TTC549 (cell line): ENCODE results near the gene ZNF460.
A peak's percentile ranks its signal among the peaks of the same experiment; 100 is the strongest.

Source experiments
- FAIRE-seq: peaks from 2 replicates; lab custom pipeline; 2012; peaks lifted over from hg19 to GRCh38; lab: Jason Lieb, UNC

Gene ZNF460

GRCh38 chr19:57280962-57281400 lies 696 bp downstream of the ZNF460 start:
- no peak for FAIRE-seq

DNA sequence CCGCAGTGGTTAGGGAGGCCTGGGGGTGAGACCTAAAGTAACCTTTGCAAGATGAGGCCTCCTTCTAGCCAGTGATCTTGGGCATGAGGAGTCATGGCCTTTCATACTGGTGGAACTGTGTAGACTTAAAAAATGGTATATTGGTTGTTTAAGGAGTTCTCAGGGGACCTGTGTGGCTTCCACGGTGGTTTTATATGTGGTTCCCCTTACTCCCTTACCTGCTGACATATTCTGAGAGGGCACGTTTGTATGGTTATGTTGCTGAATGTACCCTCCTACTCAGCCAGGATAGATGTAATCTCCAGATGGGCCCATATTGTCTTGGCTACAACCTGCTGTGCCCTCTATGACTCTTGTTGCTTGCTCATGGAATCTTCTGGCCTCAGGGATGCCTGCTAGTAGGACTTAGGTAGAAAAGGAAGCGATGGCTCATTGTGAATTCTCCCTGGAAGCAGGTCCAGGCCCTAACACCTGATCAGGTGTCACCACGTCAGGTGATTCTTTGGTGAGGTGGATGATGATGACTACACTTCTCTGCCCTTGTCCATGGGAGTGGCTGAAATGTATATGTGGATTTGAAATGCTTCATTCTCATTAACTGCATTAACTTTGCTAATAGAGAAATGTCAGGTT lies 1.8 kb downstream of the ZNF460 start:
- FAIRE-seq: no peak

DNA sequence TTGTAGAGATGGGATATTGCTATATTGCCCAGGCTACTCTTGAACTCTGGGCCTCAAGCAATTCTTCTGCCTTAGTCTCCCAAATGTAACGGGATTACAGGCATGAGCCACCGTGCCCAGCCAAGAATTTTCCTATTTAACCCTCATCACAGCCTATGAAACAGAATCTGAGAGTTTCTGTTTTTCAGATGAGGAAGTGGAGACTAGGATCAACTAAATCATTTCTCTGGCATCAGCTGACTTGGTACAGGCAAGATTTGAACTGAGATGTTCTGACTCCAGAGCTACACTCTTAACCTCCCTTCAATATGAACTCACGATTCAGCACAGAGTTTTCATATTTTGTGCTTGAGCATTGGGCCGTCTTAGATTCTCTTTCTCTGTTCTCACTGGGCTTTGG lies 8.1 kb downstream of the ZNF460 start:
- FAIRE-seq: no peak

GRCh38 chr19:57290970-57291369 lies 10.7 kb downstream of the ZNF460 start:
- no peak for FAIRE-seq

DNA sequence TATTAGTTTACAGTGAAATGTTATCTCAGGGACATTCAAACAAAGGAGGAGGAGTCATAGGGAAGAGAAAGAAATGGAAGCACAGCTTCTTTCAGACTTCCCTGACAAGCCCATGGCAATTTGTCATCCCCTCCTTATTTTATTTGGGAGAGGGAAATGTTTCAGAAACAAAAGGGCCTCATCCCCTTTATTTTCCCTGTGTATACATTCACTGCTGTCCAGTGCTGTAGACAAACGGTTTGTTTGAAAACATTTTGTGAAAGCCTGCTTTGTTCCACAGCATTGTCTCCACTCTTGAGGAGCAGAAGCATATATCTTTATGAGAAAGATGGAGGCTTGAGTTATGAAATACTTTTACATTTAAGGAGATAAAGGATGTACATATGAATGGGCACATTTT lies 12.3 kb downstream of the ZNF460 start:
- no peak for FAIRE-seq

DNA sequence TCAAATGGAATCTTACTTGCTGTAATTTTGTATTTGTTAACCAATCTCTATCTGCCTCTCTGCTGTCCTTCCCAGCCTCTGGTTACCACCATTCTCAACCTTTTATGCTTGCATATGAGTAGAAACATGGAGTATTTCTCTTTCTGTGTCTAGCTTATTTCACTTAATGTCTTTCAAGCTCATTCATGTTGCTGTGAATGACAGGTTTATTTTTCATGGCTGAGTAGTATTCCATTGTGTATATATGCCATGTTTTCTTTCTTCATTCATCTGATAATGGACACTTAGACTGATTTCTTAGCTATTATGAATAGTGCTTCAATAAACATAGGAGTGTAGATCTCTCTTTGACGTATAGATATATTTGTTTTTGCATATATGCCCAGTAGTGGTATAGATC lies 13.4 kb downstream of the ZNF460 start:
- no peak for FAIRE-seq

GRCh38 chr19:57302020-57302465 lies 21.8 kb downstream of the ZNF460 start:
- no peak for FAIRE-seq

- FAIRE-seq: no peak
These were observed 22.6 kb downstream of the ZNF460 start for GRCh38 chr19:57302727-57303401.

DNA sequence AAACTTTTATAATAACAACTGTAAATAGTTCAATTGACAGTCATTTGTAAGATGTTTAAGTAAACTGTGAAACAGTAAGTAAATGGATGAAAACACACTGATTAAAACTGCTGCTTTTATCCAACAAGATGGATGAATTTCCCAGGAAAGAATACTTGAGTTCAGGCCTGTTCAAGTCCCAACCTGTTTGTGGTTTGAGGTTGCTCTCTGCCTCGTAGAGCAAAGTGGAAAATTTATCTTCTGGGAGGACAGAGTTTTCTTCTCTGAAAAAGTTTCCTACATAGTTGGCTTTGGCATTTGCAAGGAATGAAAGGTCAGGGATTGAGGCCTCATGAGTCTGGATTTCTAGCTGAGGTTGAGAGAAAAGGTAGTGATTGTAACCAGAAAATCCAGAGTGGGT lies 24.8 kb downstream of the ZNF460 start:
- FAIRE-seq: no peak

GRCh38 chr19:57308514-57308913 lies 28.2 kb downstream of the ZNF460 start:
- no peak for FAIRE-seq

- FAIRE-seq: no peak
These were observed 30.5 kb downstream of the ZNF460 start for GRCh38 chr19:57310792-57311191.

DNA sequence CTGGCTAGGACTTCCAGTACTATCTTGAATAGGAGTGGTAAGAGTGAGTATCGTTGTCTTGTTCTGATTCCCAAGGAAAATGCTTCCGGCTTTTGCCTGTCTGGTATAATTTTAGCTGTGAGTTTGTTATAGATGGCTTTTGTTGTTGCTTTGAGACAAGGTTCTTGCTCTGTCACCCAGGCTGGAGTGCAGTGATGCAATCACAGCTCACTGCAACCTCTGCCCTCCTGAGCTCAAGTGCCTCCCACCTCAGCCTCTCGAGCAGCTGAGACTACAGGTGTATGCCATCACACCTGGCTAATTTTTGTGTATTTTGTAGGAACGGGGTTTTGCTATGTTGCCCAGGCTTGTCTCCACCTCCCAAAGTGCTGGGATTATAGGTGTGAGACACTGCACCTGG lies 33.9 kb downstream of the ZNF460 start:
- FAIRE-seq: no peak

- no peak for FAIRE-seq
These were observed 37.2 kb downstream of the ZNF460 start for GRCh38 chr19:57317503-57317902.

DNA sequence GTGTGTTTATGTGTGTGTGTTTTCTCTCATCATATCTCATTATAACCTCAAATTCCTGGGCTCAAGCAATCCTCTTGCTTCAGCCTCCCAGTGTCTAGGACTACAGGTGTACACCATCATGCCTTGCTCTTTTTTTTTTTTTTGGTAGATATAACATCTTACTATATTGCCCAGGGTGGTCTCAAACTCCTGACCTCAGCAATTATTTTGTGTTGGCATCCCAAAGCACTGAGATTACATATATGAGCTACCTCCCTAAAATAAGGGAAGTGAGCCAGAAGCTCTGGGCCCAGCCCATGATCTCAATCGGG lies 39.5 kb downstream of the ZNF460 start:
- FAIRE-seq: no peak

DNA sequence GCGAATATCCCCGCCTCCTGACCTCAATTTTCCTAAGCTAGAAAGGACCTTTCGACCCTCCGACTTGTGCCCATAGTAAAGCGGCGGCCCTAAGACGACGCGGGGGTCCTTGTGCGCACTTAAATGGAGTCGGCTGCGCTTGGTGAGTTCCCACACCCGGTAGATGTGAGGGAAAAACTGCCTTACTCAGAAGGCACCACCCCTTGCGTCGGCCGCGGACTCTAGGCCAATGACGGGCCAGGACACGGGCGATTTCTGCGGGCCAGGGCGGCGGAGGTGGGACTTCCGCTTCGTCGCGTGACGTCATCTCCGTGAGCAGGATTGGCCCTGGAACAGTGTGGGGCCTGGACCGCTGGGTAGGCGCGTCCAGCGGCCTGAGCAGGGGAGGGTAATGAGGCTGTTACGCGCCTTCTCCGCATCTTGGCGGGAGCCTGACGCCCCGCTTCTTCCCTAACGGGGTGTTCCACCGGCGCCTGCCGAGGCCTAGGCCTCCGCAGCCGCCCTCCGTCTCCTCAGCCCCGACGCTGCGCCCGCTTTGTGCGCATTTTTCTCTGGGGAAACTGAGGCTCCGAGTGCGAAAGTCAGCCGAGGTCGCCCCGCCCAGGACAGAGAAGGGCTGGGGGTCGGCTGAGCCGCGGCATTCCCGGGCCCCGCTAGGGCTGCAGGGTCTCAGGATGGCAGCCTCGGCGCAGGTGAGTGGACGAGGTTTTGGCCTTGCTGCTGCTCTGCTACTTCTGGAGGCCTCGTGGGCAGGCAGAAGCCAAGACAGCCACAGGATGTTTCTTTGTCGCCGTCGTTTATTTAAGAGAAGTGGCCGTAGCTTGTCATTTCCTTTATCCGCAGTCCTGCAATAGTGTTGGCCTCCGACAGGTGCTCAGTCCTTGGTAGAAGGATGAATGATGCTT lies 40.1 kb downstream of the ZNF460 start, which contains the start of gene ZNF543:
TSS of gene ZNF543 (plus strand) at position 293 of the 905 bp plus-strand sequence. CDS start at position 675, 382 bp downstream.
- FAIRE-seq: peak; percentile 91

- no peak for FAIRE-seq
These were observed 40.8 kb downstream of the ZNF460 start for GRCh38 chr19:57321116-57321515.

DNA sequence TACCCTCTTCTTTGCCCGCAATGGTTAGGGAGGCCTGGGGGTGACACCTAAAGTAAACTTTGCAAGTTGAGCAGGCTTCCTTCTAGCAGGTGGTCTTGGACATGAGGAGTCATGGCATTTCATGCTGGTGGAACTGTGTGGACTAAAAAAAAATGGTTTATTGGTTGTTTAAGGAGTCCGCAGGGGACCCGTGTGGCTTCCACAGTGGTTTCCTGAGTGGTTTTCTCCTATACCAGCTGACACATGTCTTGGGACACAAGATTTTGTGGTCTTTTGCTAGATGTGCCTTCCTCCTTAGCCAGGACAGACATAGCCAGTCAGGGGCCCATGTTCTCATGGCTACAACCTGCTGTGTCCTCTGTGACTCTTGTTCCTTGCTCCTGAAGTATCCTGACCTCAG lies 41.5 kb downstream of the ZNF460 start:
- FAIRE-seq: no peak

DNA sequence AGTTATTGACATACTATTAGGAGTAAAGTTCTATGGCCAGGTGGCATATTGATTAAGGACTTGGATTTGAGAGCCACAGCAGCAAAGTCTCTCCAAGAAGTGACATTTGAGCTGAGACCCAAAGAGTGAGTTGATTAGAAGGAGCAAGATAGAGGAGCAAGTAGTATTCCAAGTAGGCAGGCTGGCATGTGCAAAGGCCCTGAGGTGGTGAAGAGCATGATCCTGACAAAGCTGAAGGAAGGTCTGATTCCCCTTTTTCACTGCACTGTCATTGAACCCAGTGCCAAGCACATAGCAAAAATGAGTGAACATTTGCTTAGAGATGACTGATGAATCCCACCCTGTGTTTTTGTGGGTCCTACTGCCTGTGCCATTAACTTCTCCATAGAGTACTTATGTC lies 44.7 kb downstream of the ZNF460 start:
- FAIRE-seq: no peak

DNA sequence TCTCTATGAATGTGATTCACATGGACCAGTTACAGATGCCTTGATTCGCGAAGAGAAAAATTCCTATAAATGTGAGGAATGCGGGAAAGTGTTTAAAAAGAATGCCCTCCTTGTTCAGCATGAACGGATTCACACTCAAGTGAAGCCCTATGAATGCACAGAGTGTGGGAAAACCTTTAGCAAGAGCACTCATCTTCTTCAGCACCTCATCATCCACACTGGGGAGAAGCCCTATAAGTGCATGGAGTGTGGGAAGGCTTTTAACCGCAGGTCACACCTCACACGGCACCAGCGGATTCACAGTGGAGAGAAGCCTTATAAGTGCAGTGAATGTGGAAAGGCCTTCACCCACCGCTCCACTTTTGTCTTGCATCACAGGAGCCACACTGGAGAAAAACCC lies 47.7 kb downstream of the ZNF460 start:
- FAIRE-seq: no peak

DNA sequence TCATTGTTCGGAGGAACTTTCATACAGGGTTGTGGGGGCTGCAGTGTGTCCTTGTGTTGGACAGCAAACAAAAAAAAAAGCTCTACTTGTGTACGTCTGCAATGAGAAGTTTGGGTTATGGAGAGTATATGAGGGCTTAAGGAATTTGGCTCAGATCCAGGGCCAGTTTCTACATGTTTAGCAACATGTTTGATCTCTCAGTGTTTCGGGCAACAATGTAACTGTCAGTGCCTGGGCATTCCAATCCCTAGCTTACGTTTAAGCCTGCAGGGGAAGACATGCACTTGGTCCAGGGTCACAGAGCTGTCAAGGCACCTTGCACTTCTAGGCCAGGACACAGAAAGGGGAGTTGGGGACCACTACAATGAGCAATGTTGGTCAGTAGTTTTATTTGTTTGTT lies 53.9 kb downstream of the ZNF460 start:
- no peak for FAIRE-seq

DNA sequence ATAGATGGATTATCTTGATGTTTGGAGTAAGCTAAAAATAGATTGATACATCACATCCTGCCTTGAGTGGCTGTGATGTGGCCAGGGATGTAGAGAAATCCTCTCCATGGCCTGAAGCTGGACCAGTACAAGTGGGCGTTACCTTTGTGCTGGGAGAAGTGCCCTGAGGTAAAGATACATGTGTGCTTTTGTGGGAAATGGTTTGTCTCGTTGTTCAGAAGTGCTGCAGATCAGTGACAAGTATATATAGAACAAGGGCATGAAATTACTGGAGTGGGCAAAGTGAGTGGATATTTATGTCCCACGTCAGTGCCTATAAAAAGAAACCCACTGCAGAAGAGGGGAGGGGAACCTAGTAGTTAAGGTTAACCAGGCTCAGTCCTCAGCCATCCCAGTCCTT lies 58.6 kb downstream of the ZNF460 start:
- FAIRE-seq: no peak

- no peak for FAIRE-seq
These were observed 62.3 kb downstream of the ZNF460 start for GRCh38 chr19:57342582-57342981.
